ENCODE measurements around the gene BTBD2. TPM values are rescaled to one million over a fixed set of nuclear protein-coding genes. Genes with fewer than 3 reads are reported as not detected.
"Not testable (repeated sequence)": the region's sequence is repeated elsewhere in the genome, so short reads cannot be mapped to it uniquely, and the experiment has no call there.

The BTBD2 gene
- total RNA-seq, 6 experiments from 2014 or later: 74.1 to 95.6 (median 84.7) TPM

DNA sequence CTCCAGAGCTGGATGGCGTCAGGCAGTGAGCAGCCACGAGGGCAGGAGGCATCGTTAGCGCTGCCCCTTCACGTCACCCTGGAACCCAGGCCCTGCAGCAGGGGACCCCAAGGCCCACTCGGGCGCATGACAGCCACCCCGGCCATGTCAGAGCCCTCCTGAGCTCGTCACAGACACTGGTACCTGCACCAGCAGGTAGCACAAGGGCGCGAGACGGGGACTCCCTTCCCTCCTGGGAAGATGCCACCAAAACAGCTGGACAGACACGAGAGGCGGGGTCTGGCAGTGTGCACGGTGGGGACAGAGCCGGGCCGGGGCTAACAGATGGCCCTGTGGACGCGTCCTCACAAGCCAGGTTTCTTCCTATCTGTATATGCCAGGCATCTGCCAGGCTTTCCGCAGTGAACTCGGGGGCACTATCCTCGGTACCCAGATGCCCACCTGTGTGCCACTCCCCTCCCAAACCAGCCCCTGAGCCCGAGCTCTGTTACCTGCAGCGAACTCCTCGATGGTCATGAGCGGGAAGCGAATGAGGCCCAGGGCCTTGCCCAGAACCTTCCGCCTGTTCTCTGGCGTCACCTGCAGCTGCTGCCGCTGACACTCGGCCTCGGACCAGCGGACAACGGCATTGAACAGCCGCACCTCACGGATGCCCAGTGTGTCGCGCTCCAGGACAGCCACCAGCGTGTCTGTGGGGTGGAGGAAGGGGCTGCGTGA is 25.8 kb downstream of the BTBD2 start:
- no peak overlapping the region for H3K4me3 Mint-ChIP-seq
- no peak for DNase-seq
- no peaks in the 10 kb centered on the region for H3K4me1 Mint-ChIP-seq (ENCODE audit: low read depth)
- no peaks in the 10 kb centered on the region for H3K9me3 Mint-ChIP-seq
- TF ChIP-seq, protein P1, sequence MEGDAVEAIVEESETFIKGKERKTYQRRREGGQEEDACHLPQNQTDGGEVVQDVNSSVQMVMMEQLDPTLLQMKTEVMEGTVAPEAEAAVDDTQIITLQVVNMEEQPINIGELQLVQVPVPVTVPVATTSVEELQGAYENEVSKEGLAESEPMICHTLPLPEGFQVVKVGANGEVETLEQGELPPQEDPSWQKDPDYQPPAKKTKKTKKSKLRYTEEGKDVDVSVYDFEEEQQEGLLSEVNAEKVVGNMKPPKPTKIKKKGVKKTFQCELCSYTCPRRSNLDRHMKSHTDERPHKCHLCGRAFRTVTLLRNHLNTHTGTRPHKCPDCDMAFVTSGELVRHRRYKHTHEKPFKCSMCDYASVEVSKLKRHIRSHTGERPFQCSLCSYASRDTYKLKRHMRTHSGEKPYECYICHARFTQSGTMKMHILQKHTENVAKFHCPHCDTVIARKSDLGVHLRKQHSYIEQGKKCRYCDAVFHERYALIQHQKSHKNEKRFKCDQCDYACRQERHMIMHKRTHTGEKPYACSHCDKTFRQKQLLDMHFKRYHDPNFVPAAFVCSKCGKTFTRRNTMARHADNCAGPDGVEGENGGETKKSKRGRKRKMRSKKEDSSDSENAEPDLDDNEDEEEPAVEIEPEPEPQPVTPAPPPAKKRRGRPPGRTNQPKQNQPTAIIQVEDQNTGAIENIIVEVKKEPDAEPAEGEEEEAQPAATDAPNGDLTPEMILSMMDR (IDR thresholded peaks at IDR 0.05): no peak
- H3K36me3 Mint-ChIP-seq (ENCODE audit: low read depth): peaks cover 6% of the 10 kb centered on the region; the same call in 1 of the 2 replicates
- H3K27me3 Mint-ChIP-seq (ENCODE audit: insufficient read depth): peaks cover 2% of the 10 kb centered on the region; the same call in 1 of the 2 replicates
- no peak overlapping the region for H3K27ac Mint-ChIP-seq

DNA sequence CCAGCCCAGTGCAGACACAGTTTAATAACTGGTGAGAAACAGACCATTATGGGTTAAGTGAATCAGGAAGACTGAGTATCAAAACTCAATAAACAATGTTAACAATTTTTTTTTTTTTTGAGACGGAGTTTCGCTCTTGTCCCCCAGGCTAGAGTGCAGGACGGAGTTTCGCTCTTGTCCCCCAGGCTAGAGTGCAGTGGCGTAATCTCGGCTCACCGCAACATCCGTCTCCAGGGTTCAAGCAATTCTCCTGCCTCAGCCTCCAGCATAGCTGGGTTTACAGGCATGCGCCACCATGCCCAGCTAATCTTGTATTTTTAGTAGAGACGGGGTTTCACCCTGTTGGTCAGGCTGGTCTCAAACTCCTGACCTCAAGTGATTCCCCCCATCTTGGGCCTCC is 27.1 kb downstream of the BTBD2 start:
- not testable (repeated sequence) for H3K27me3 Mint-ChIP-seq (ENCODE audit: insufficient read depth); H3K27ac Mint-ChIP-seq; H3K9me3 Mint-ChIP-seq; H3K4me3 Mint-ChIP-seq; H3K36me3 Mint-ChIP-seq (ENCODE audit: low read depth); H3K4me1 Mint-ChIP-seq (ENCODE audit: low read depth); DNase-seq

DNA sequence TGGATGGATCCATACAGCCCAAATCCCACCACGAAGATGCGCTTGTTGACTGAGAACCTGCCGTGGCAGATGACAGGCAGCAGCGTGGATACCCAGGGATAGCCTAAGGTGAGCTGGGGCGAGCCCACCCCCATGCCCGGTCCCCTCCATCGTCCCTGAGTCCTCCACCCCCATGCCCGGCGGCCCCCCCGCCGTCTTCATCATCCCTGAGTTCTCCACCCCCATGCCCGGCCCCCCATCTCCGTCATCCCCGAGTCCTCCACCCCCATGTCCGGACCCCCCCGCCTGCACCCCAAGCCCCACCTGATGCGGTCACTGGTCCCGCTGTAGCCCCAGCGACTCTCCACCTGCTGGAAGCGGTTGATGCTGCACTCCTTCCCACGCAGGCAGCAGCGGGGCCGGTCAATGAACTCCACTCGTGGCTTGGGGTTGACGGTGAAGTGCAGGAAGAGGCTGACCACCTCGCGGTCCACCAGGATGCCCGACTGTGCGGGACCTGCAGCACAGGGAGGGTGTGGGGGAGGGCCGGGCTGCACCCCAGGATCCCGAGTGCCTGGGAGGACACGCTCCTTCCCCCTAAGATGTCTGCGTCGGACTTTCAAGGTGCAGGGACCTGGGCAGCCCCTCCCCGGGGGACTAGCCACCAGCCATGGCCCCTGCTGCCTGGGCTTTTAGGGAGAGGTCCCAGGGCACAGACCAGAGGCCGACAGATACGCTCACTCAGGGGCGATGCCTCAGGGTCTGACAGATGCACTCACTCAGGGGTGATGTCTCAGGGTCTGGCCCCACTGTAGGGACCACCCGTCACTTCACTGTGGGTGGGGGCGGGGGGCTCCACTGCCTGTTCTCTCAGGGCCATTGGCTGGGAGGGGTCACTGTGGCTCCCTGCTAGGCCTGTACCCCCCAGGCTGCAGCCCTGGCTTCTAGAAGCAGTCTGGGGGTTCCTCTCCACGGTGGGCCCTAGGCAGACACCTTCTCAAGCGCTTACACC is 28.0 kb downstream of the BTBD2 start:
- Mint-ChIP-seq H3K4me1 (ENCODE audit: low read depth) (no peaks in the 10 kb centered on the region), H3K4me3 (no peak overlapping the region), H3K36me3 (ENCODE audit: low read depth) (peaks cover 5% of the 10 kb centered on the region), H3K27ac (no peak overlapping the region), H3K9me3 (no peaks in the 10 kb centered on the region), H3K27me3 (ENCODE audit: insufficient read depth) (peaks cover 2% of the 10 kb centered on the region; the same call in 1 of the 2 replicates)
- TF ChIP-seq, protein P1 (IDR thresholded peaks at IDR 0.05): no peak
- DNase-seq: no peak

DNA sequence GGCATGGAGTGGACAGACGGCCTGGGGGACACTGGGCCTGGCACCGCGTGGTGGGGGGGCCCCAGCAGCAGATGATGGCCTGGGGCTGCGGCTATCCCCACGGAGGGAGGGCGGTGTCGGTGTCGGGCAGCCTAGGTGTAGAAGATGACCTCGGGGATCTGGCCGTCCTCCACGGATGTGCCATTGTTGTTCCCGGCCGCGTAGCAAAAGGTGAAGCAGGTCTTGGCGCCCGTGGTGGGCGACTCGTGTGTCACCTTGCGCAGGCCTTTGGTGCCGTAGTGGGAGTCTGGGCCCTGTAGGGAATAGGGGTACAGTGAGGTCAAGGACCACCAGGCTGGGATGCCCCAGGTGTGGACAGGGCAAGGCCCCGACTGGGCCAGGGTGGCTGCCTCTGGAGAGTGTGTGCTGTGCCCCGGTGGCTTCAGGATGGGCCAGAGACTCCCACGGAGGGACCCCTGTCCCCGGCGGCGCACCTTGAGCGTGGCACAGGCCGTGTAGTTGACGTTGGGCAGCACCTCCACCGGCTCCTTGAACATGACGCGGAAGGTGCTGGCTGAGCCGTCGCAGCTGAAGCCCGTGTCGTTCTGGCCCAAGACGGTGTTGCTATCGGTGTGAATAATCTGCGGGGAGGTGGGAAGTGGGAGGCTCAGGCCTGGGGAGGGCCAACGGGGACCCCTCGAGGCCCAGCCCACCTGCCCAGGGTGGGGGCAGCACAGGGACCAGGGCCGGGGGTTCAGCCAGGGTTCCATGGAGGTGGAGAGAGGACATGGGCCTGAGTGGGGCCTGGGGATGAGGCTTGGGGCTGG is 29.0 kb downstream of the BTBD2 start:
- H3K27me3 Mint-ChIP-seq (ENCODE audit: insufficient read depth): peaks cover 4% of the 10 kb centered on the region; the same call in 1 of the 2 replicates
- DNase-seq: no peak
- no peaks in the 10 kb centered on the region for H3K4me1 Mint-ChIP-seq (ENCODE audit: low read depth)
- no peak overlapping the region for H3K27ac Mint-ChIP-seq
- H3K36me3 Mint-ChIP-seq (ENCODE audit: low read depth): peaks cover 5% of the 10 kb centered on the region
- H3K9me3 Mint-ChIP-seq: no peaks in the 10 kb centered on the region
- no peak overlapping the region for H3K4me3 Mint-ChIP-seq
- TF ChIP-seq, protein P1 (IDR thresholded peaks at IDR 0.05): no peak

DNA sequence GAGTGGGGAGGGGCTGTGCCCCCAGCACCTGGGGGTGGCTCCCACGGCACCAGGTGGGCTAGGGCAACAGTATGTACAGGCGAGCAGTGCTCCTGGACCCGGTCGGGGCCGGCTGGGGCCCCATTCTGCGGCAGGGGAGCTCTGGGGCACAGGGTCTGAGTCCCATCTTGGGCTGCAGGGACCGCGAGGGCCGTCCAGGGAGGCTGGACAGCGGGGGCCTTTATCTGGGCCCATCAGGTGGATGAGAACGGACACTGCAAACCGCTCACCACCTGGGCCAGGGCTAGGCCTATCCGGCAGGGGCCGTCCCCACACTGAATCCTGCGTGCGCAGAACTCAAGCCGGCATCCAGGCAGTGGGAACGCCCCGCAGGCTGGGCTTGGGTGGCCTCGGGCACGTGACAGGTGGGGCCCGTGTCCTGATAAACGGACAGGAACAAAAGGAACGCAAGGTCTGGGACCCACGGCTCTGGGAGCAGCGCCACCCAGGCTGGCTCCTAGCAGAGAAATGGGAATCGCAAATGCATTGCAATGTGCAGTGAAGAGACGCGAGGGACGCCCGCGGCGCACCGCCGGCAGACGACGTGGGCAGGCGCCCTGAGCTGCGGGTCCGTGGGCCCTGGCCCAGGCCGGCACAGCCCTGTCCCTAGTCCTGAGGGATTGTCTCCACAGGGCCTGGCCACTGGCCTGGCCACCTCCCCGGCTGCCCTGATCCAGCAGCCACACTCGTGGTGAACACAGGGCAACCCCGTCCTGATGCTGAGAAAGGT is 29.7 kb downstream of the BTBD2 start:
- Mint-ChIP-seq H3K27me3 (ENCODE audit: insufficient read depth) (peaks cover 4% of the 10 kb centered on the region), H3K4me1 (ENCODE audit: low read depth) (no peaks in the 10 kb centered on the region), H3K4me3 (no peak overlapping the region), H3K27ac (no peak overlapping the region), H3K9me3 (no peaks in the 10 kb centered on the region), H3K36me3 (ENCODE audit: low read depth) (peaks cover 5% of the 10 kb centered on the region)
- no peak for DNase-seq
- TF ChIP-seq, protein P1 (IDR thresholded peaks at IDR 0.05): no peak

Measured in HFFc6 (cell line).